CD4-positive, alpha-beta T cell treated with Interleukin-10 for 1 hour (primary cell): ENCODE data around the gene ZNF586.
A peak's percentile ranks its signal among the peaks of the same experiment; 100 is the strongest.

Experiments used
- DNase-seq: peaks from one replicate; pipeline ENCODE4 v3.0.0-alpha.2; 2020

Gene ZNF586

DNA sequence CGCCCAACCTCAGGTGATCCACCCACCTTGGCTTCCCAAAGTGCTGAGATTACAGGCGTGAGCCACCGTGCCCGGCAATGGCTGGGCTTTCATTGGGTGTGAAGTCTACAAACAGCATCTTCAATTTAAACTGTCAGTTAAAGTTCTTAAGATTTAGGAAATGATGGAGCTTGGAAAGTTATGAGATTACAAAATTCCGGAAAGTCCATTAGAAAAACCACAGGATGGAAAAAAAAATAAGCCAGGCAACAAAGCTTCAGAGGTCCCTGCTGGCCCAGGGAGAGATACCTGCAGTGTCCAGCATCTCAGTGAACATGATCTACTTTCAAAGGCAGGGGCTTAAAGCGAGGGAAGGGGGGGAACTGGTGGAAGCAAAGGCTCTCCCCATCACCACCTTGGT lies 56.0 kb downstream of the ZNF586 start:
- no peak for DNase-seq

DNA sequence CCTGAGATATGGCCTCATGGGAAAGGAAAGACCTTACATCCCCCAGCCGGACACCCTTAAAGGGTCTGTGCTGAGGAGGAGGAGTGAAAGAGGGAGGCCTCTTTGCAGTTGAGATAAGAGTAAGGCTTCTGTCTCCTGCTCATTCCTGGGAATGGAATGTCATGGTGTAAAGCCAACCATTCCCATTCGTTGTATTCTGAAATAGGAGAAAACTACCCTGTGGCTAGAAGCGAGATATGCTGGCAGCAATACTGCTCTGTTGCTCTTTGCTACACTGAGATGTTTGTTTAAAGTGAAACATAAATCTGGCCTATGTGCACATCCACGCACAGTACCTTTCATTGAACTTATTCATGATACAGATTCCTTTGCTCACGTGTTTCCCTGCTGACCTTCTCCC lies 59.8 kb downstream of the ZNF586 start:
- DNase-seq, result no peak

DNA sequence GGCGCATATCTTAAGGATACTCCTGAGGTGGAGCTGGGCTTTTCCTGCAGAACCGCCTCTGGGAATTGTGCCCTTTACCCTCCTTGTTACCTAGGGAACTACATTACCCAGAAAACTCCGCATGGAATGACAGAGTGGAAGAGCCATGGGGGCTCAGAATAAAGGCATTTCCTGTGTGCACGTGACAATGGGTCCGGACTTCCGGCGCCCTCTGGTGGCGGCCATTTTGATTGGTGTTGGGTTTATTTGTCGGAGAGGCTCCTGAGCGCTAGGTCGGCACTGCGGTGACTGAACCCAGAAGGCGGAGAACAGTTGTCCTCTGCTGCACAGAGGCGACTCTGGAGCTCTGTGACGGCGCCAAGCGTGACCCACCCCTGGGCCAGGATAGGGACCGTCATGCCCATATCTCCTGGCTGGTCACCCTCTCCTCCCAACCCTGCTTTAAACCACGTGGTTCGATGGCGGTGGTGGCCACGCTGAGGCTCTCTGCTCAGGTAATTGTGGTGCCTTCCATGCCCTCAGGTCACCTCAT lies 60.7 kb downstream of the ZNF586 start, which contains the start of gene ZNF587B:
Gene ZNF587B (plus strand): TSS at position 229 of the 532 bp plus-strand sequence. CDS start 230 bp downstream, at position 459.
- DNase-seq, result peak; percentile 53
